Middle frontal gyrus (tissue), 1 donor: ENCODE measurements around the gene ADGRG7.

ENCODE experiments used
- DNase-seq: peaks from one replicate; pipeline ENCODE4 v3.0.0-alpha.2; 2015; ENCODE audit warnings: low spot score; ENCODE audit errors: extremely low spot score

The ADGRG7 gene

DNA sequence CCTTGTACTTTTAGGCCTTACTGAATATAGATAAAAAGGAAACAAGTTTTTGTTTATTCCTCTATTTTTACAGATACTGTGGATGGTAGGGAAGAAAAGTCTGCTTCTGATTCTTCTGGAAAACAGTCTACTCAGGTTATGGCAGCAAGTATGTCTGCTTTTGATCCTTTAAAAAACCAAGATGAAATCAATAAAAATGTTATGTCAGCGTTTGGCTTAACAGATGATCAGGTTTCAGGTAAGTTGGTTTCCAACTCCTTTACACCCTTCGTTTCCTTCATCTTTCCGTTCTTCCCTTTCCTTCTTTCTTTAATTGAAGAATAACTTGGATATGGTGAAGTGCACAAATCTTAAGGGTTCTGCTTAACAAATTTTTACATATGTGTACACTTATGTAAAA is 123.0 kb downstream of the ADGRG7 start:
- no peak for DNase-seq

GRCh38 chr3:100737334-100737733 is 127.9 kb downstream of the ADGRG7 start:
- DNase-seq = no peak

DNA sequence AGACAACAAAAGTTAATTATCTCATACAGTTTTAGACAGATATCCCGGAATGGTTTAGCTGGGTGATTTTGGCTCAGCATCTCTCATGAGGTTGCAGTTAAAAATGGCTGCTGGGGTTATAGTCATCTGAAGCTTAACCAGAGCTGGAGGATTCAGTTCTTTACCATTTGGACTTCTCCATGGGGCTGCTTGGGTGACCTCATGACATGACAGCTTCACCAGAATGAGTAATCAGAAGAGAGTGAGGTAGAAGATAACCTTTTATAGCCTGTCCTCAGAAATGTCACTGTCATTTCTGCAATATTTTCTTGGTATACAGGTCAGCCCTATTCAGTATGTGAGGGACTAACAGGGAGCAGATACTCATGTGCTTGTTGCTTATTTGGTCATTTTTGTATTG is 130.8 kb downstream of the ADGRG7 start:
- no peak for DNase-seq

DNA sequence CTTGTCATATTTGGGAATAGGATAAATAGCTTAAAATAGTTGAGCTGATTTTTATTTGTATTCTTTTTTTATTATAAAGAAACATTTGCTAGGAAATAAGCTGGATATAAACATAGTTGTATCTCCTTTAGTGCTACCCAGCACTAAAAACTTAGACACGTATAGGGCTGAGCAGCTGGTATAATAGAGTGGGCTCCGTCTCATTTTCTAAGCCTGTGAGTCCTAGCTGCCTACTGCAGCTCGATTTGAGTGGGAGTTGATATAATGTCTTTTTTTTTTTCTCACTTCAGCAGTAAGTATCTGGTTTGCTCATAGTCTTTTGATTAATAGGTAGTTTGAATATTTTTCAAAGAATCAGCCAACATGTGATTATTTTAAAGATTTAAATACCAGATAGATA is 134.1 kb downstream of the ADGRG7 start:
- DNase-seq = no peak

GRCh38 chr3:100744671-100745070 is 135.3 kb downstream of the ADGRG7 start:
- no peak for DNase-seq
